ENCODE data around the gene CUTC. TPM values are rescaled to one million over a fixed set of nuclear protein-coding genes. Genes with fewer than 3 reads are reported as not detected.

CUTC gene
- total RNA-seq, 1 experiment from 2014 or later: 7.1 TPM

DNA sequence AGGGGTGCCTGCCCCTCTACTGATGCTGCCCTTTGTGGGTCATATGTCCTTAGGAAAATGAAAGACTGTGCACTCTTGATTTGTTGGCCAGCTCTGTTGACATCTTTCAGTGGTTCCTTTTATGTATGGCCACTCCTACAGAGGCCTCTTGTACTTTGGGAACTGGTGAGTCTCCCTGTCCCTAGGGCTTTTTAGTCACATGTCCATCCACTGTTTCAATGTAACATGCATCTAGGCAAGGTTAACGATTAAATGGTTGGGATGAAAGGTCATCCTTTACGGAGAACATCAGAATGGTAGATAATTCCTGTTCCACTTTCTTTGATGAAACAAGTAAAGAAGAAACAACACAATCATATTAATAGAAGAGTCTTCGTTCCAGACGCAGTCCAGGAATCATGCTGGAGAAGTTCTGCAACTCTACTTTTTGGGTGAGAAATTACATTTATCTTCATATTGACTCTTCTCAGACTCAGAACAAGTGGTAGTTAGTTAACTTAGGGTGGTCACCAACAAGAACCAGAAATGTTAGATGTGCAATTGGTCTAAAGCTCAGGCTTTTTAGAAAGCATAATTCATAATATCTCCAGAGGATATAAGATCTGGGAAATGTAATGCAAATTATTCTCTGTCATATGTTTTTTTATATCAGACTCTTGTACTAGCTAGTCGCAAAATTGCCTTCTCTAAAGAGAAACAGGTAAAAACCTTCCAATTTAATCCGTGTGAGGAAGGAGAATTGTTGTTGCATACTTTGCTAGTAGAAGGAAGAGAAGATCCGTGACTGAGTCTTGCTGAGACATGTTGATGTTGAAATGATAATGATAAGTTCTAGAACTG is 50.6 kb downstream of the CUTC start, which contains the start of gene ABCC2:
Gene ABCC2, plus strand, starts transcription at position 194 of the 840 bp plus-strand sequence. Its CDS starts 205 bp downstream, at position 399.
- peak; percentile 16 for DNase-seq (ENCODE audit: low spot score)

DNA sequence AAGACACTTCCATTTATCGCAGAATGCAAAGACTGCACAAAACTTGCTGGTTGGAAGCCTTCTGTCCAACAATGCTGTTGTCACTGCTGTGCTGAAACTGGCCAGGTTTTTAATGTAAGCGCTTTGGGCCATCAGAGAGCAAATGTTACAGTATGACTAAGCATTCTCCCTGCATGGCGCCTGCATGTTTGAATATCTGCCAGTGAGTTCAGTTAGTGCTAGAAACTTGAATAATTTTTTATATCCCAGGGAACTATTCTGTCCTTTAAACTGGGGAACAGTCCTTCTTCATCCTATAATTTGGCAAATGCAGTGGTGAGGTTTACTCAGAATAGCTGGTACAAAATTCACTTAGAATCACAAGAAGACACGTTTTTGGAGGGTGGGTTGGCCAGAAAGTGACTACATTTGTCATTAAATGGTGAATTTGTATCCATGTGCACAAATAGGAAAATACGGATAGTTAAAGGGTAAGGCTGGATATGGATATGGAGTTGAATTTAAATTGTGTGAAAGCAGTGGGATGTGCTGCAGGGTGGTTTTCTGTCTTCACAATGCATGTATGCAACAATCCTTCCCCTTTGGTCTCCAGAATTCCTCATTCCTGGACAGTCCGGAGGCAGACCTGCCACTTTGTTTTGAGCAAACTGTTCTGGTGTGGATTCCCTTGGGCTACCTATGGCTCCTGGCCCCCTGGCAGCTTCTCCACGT is 52.1 kb downstream of the CUTC start:
- DNase-seq (ENCODE audit: low spot score): no peak

DNA sequence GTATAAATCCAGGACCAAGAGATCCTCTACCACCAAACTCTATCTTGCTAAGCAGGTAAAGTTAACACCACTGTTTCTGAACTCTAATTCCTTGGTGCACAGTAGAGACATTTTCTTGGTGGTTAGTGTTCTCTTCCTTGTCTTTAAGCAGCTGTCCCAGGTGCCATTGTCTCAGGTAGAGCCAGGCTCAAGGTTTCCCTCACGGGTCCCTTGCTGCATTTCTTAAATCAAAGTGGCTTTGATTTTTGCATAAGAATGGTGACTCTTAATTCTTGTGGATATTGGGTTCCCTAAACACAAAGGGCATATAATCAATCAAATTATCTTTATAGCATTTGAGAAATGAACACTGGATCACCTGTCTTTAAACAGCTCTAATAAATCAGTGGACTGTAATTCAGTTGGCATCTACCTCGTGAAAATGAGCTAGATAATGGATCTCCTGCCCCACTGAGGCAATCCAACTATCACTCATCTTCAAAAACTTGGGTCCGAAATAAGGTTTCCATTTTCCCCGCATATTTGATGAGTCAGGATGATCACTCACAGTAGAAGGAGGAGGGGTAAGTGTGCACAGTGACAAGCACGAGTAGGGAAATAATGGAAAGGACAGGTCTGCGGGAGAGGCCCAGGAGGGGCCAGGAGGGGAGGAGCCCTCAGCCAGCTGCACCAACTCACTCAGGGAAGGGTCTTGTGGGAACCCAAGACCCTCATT is 52.9 kb downstream of the CUTC start:
- DNase-seq (ENCODE audit: low spot score): no peak

DNA sequence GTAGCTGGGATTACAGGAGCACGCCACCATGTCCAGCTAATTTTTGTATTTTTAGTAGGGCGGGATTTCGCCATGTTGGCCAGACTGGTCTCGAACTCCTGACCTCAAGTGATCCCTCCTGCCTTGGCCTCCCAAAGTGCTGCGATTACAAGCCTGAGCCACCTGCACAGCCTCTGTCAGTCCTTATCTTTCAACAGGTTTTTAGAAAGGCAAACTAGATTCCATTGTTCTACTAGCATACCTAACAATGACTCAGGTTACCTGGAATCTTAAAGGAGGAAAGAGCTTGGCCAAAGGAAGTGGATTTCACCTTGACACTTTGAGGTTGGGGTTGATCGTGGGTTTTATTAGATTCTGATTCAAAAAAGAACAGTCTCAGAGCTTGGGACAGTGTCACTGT is 53.6 kb downstream of the CUTC start:
- DNase-seq (ENCODE audit: low spot score): peak; percentile 18

DNA sequence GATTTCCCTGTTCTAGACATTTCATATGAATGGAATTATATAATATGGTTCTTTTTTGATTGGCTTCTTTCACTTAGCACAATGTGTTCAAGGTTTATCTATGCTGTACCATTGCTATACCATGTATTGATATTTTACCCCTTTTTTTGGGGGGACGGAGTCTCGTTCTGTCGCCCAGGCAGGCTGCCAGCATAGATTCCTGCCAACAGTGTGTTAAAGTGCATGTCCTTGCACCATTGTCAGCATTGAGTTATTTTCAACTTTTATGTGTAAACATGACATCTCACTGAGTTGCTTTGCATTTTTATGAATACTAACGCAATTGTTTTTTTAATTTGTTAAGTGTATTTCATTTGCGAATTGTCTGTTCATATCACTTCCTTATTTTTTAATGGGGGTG is 55.3 kb downstream of the CUTC start:
- DNase-seq (ENCODE audit: low spot score): no peak

DNA sequence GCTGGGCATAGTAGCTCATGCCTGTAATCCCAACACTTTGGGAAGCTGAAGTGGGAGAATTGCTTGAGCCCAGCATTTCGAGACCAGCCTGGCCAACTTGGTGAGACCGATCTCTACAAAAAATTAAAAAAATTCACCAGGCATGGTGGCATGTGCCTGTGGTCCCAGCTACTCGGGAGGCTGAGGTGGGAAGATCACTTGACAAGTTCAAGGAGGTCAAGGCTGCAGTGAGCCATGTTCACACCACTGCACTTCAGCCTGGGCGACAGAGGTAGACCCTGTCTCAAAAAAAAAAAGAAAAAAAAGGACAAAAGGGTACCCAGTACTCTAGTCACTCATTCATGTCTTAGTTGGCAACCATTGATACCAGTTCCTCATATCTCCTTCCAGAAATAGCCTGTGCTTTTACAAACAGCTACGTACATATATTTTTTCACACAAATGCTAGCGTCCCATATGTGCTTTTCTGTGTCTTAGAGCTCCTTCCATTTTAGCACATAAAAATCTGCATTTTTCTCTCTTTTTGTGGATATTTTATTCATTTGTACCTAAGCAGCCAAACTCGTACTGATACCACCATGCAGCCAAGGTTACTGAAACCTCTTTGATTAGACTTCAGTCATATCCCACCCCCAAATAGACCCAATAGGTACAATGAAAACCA is 55.9 kb downstream of the CUTC start:
- no peak for DNase-seq (ENCODE audit: low spot score)

DNA sequence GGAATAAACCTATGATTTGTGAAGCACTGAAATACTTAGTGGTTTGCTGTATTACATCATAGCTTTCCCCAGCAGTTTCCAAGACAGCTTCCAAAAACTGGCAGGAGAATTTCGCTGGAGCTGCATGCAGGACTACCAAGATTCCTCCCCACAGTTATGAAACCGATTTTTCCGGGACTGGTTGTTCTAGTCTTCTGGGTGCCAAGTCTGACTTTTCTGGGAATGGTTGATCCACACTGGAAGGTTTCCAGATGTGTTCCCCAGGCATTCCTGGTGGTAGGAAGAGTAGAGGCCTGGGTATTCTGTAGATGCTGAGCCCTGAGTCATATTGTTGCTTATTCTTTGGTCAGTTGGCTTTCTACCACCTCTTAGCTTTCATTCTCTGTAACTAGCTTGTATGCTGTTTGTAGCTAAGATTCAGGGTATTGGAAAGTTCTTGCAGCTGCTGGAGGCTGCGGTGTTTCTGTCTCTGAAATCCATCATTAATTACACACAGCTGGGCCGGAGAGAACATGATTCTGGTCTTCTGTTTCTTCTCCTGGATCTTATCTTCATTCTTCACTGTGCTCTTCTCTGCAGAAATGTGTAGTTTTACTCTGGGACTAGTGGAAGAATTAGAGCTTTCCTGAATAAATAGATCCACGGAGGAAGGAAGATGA is 56.7 kb downstream of the CUTC start:
- DNase-seq (ENCODE audit: low spot score): no peak

DNA sequence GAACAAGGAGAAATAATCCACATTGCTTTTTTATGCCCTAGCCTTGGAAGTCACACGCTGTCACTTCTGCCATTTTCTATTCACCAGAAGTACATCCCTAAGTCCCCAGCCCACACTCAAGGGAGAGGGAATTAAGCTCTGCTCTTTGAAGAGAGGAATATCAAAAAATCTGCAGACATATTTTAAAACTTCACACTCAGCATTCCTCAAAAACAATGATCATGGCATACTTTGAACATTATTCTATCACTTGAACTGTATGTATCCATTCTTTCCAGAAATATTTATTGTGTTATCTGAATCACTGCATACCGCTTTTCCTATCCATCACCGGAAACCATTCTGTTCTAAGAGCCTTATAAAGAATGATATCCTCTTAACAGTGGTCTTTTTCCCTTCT is 59.8 kb downstream of the CUTC start:
- DNase-seq (ENCODE audit: low spot score): no peak

DNA sequence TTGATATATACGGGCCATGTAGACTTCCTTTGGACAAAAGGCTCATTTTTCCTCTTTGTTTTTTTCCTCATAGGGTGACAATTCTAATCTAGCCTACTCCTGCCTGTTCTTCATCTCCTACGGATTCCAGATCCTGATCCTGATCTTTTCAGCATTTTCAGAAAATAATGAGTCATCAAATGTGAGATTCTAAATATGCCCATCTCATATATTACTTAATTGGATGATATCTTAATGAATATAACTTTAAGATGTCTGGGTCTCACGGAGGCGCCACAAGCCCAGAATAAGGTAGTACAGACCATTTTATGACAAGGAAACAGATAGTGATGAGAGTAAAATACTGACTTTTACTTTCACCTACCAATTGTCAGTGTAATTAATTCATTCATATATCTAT is 61.8 kb downstream of the CUTC start:
- DNase-seq (ENCODE audit: low spot score): no peak

DNA sequence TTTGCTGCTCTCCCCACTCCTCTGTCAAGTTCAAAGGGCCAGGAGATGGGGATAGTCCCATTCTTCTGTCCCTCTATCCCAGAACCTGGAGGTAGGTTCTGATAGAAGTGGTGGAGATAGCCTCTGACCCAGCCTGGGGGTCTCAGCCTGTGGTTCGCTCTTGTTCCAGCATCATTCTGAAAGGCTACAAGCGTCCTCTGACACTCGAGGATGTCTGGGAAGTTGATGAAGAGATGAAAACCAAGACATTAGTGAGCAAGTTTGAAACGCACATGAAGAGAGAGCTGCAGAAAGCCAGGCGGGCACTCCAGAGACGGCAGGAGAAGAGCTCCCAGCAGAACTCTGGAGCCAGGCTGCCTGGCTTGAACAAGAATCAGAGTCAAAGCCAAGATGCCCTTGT is 64.9 kb downstream of the CUTC start:
- DNase-seq (ENCODE audit: low spot score): no peak

DNA sequence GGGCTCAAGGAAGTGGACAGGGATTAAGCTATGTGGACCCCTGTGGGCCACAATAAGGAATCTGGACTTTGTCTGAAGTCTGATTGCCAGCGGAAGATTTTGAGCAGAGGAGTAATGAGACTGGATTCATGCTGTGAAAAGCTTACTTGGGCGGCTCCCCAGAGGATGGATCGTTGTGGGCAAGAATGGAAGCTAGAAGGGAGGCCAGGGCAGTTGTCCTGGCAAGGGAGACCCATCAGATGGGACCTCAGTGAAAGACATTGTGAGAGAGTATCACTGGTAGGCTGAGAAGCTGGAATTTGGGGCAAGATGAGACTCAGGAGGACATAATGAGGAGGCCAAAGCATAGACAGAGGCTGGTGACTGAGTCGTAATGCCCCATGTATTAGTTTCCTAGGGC is 66.0 kb downstream of the CUTC start:
- DNase-seq (ENCODE audit: low spot score): no peak

DNA sequence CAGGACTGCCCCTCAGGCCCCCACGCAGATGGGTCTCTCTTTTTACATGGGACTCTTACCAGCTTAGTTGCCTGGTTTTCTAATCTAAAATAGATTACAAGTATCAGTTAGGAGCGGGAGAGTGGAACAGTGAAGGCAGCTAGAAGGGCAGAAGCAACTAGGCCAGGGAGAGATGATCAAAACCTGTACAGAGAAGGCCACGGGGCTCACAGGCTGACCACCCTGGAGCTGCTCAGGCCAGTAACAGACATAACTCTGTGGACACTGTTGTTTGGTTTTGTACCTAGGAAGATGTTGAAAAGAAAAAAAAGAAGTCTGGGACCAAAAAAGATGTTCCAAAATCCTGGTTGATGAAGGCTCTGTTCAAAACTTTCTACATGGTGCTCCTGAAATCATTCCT is 66.9 kb downstream of the CUTC start:
- no peak for DNase-seq (ENCODE audit: low spot score)

DNA sequence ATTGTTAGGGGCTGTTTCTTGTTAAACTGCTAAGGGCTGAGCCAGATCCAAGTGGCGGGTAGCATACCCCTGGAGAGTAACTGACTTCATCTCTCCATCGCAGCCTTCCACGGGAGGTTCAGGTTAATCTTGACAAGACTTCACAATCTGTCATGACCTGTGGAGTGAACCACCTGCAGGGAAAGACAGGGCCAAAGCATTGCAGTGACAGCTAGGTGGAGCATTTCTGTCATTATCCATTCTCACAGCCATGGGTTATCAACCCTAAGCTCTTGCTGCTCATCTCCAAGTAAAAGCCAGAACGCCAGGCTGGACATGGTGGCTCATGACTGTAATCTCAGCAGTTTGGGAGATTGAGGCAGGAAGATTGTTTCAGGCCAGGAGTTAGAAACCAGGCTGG is 67.6 kb downstream of the CUTC start:
- peak; percentile 9 for DNase-seq (ENCODE audit: low spot score)

DNA sequence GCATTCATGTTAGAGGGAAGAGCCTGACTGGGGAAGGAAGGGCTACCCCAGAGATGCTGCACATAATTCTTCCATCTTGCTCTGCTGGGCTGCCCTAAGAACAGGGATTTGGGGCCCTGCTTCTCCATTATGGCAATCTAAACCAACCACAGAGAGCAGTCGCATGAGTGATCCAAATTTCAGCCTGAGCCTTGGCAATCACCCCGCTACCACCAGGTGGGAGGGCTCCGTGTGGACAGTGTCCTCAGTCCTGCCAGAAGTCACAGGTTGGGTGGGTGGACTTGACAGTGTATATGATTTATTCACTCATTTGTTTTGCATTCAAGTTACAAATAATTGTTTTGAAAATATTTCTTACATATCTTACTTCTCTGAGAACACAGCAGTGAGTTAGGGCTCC is 72.4 kb downstream of the CUTC start:
- no peak for DNase-seq (ENCODE audit: low spot score)

DNA sequence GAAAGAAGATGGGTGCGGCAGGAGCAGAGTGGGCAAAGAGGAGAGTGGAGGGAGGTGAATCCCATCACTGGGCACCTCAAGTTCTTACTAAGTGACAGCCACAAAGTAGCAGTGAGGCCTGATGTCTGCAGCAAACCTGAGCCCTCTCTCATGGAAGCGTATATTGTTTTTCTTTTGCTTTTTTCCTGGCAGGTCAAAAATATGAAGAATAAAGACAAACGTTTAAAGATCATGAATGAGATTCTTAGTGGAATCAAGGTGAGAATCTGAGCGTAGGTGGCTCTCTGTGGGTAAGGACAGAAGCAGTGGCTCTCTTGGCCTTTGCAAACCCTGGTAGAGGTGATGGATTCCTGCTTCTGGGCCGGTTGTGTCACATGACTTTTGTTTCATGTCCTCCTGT is 73.2 kb downstream of the CUTC start:
- no peak for DNase-seq (ENCODE audit: low spot score)

Other genes starting within 250 kb of the CUTC start
- not detected in 2 replicates for gene NKX2-3, start 199.3 kb upstream of the CUTC start, total RNA-seq (2014; rRNA removed; shearing (Covaris generic))
- gene SLC25A28, start 111.8 kb upstream of the CUTC start, total RNA-seq (2014; rRNA removed; shearing (Covaris generic)): 19.9 and 29.4 TPM in 2 replicates
- gene ENTPD7, start 72.7 kb upstream of the CUTC start, total RNA-seq (2014; rRNA removed; shearing (Covaris generic)): 8.5 and 8.9 TPM in 2 replicates
- gene COX15, start 107 bp upstream of the CUTC start, total RNA-seq (2014; rRNA removed; shearing (Covaris generic)): 18.2 and 20.1 TPM in 2 replicates
- gene ABCC2, start 50.4 kb downstream of the CUTC start, total RNA-seq (2014; rRNA removed; shearing (Covaris generic)): 0.55 and 2.5 TPM in 2 replicates

Measured in HT-29 (cell line).